Heart left ventricle (tissue), 13 donors: ENCODE data around the gene LYPD6B.

Experiments used
- CTCF ChIP-seq, 12 donors: fragments of 200-600 bp; sonication (generic) in 4 of 12; IDR thresholded peaks; one replicate each; pipeline versions ENCODE4 v1.5.0 to v1.8.0; 2018 to 2022; ENCODE audit warnings: antibody characterized with exemption in 12 of 12, mild to moderate bottlenecking in 5 of 12
- POLR2A ChIP-seq, 2 donors: fragments of 450-650 bp; IDR thresholded peaks; one replicate each; pipeline ENCODE4 v1.6.1; 2017; ENCODE audit warnings: antibody characterized with exemption in 2 of 2, mild to moderate bottlenecking in 2 of 2, moderate library complexity in 2 of 2
- donor health status: ischemic (EF 13 %, LVEDD 7.1; RV severe dilation, severe dysfunction).
- donor health status: DM: no; HTN: yes; CAD: no.
- donor health status: DM: no; HTN: no; CAD: no.
- donor health status: ischemic (EF 25% LVEDD 6.9; RV normal size, moderate dysfunction).
- donor health status: ischemic (EF 25% LVEDD 5.7; RV mildly dilated, moderate dysfunction).
- donor health status: ischemic (EF 35%, LVEDD 5.7; RV mildly dilated, moderate dysfunction).
- donor health status: nonischemic (EF 11% LVEDD 7.7; RV severe dilation, severe dysfunction).
- donor health status: DM: yes; HTN: yes; CAD: no.
- donor health status: PGD.
- donor health status: ischemic (EF 29% LVEDD 5.4; RV normal size, mild dysfunction).
- donor health status: nonischemic (EF 23%, LVEDD 6.1; RV moderate dilation, normal function).

GRCh38 chr2:149015926-149016563 lies 22.5 kb upstream of the LYPD6B start:
- no peak for TF ChIP-seq CTCF (IDR thresholded peaks at IDR 0.05)
- TF ChIP-seq POLR2A (IDR thresholded peaks at IDR 0.05), result no peak
